ENCODE data around the gene TRIM33.

DNA sequence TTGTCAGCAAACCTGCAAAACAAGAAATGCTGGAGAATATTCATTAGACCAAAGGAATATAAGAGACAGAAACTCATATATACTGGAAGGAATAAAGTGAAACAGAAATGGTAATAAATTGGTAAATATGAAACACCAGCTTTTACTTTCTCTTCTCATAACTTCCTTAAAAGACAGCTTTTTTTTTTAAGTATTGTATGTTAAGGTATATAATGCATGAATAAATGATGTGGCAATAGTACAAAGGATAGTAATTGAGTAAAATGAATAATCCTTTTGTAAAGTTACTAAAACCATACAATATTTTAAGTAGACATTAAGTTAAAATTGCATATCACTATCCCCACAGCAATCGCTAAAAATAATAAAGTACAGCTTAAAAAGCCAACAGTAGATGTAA is 64.8 kb downstream of the TRIM33 start:
- TF ChIP-seq, protein P1, sequence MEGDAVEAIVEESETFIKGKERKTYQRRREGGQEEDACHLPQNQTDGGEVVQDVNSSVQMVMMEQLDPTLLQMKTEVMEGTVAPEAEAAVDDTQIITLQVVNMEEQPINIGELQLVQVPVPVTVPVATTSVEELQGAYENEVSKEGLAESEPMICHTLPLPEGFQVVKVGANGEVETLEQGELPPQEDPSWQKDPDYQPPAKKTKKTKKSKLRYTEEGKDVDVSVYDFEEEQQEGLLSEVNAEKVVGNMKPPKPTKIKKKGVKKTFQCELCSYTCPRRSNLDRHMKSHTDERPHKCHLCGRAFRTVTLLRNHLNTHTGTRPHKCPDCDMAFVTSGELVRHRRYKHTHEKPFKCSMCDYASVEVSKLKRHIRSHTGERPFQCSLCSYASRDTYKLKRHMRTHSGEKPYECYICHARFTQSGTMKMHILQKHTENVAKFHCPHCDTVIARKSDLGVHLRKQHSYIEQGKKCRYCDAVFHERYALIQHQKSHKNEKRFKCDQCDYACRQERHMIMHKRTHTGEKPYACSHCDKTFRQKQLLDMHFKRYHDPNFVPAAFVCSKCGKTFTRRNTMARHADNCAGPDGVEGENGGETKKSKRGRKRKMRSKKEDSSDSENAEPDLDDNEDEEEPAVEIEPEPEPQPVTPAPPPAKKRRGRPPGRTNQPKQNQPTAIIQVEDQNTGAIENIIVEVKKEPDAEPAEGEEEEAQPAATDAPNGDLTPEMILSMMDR (IDR thresholded peaks at IDR 0.05; ENCODE audit: insufficient read depth, low read length): no peak
- TF ChIP-seq POLR2AphosphoS5 (IDR thresholded peaks at IDR 0.05; ENCODE audit: low read depth) (no peak), GABPA (IDR thresholded peaks at IDR 0.05; ENCODE audit: low read depth) (no peak), SPI1 (IDR thresholded peaks at IDR 0.05; ENCODE audit: borderline replicate concordance, low read depth) (no peak)
- TF ChIP-seq, protein P2, sequence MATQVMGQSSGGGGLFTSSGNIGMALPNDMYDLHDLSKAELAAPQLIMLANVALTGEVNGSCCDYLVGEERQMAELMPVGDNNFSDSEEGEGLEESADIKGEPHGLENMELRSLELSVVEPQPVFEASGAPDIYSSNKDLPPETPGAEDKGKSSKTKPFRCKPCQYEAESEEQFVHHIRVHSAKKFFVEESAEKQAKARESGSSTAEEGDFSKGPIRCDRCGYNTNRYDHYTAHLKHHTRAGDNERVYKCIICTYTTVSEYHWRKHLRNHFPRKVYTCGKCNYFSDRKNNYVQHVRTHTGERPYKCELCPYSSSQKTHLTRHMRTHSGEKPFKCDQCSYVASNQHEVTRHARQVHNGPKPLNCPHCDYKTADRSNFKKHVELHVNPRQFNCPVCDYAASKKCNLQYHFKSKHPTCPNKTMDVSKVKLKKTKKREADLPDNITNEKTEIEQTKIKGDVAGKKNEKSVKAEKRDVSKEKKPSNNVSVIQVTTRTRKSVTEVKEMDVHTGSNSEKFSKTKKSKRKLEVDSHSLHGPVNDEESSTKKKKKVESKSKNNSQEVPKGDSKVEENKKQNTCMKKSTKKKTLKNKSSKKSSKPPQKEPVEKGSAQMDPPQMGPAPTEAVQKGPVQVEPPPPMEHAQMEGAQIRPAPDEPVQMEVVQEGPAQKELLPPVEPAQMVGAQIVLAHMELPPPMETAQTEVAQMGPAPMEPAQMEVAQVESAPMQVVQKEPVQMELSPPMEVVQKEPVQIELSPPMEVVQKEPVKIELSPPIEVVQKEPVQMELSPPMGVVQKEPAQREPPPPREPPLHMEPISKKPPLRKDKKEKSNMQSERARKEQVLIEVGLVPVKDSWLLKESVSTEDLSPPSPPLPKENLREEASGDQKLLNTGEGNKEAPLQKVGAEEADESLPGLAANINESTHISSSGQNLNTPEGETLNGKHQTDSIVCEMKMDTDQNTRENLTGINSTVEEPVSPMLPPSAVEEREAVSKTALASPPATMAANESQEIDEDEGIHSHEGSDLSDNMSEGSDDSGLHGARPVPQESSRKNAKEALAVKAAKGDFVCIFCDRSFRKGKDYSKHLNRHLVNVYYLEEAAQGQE (IDR thresholded peaks at IDR 0.05; ENCODE audit: insufficient replicate concordance, low read depth): no peak

Measured in HL-60 (cell line).